NCI-H2171 (cell line): ENCODE data around the gene OR1F1.
"Not testable (repeated sequence)": the region's sequence is repeated elsewhere in the genome, so short reads cannot be mapped to it uniquely, and the experiment has no call there.

Source experiments
- DNase-seq: peaks from one replicate; lab custom pipeline; 2025; lab: John Stamatoyannopoulos, UW

The OR1F1 gene

DNA sequence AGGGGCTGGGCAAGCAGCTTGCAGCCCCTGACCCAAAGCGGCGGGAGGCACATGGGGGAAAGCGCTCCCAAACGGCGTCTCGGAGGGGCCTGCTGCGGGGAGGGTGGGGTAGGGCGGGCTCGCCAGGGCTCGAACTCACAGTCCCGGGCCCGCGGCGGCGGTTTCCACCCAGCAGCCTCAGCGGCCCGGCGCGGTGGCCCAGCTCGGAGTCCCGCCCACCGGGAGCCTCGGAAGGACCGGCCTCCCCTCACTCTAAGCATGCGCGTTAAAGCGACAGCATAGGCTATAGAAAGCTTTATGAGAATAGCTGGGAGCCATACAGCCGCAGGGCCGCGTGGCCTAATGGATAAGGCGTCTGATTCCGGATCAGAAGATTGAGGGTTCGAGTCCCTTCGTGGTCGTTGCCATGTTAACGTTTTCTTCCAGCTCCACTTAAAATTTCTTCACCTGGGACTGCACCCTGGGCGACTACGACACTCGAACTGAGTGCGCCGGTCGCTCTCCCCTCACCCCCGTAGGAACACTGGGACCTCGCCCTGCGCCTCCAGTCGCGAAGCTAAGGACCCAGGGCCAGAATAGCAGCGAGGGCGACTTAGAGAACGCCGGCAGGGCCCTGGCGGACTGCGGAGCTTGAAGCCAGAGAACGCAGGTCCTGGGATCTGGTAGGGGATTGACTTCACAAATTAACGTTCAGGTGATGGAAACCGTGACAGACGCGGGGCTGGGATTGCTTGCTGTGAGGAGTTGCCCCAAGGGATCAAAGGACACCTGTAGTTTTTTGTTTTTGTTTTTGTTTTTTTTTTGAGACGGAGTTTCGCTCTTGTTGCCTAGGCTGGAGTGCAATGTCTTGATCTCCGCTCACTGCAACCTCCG lies 37.4 kb upstream of the OR1F1 start:
- DNase-seq = peak; percentile 89

DNA sequence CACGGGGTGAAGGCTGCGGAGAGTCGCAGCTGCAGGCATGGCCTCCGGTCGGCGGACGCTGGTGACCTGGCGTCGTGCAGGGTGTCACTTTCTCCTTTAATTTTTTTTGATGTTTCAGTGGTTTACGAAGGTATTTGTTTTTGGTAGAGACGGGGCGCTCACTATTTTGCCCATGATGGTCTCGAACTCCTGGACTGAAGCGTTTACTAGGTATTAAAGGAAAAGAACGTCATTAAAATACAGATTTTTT lies 36.1 kb upstream of the OR1F1 start:
- DNase-seq = no peak

DNA sequence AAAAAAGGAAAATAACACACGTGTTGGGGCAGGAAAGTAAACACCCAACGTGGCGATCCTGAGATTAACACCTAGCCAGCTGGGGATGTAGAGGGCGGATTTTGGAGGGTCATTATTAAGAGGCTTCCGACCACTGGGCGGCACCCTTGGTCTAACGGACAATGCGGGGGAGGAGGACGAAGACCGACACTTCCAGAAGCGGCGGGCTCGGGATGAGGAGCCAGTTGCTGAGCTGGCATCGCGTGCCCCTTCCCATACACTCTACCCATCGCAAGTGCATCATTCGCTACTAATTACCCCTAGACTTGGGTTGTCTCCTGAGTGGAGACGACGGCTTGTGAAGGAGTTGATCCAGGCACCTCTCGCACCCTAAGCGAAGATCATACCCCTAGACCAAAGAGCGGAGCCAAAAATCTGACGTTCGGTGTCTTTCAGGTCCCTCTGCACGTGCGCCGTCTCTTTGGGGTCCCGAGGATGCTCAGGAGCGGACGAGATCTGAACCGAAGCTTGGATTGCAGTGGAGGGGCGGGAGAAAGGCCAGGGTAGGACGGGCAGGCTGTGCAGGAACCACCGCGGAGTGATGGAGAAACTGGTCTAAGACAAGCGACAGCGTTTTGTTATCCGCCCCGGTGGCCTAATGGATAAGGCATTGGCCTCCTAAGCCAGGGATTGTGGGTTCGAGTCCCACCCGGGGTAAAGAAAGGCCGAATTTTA lies 35.6 kb upstream of the OR1F1 start:
- peak; percentile 75 for DNase-seq

- DNase-seq = no peak
Measured at GRCh38 chr16:3152991-3153368, 35.0 kb upstream of the OR1F1 start.

DNA sequence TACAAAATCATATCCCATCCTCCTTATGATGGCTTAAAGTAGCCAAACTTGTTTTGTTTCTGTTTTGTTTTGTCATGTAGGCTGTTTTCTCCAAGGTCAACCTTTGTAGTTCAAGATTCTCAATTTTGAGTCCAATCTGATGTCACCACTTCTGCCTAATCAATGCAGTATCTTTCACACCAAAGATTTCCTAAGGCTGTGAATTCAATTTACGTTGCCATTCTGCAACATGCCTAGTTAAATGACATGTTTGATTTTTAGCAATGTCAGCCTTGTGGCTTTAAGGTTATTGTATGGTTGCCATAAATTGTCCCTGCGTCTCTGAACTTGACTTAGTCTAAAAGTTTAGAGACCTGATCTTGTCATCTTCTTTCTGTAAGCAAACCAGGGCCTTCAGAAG lies 32.8 kb upstream of the OR1F1 start:
- DNase-seq = no peak

GRCh38 chr16:3155972-3156371 lies 32.0 kb upstream of the OR1F1 start:
- no peak for DNase-seq

GRCh38 chr16:3157229-3158025 lies 30.6 kb upstream of the OR1F1 start:
- peak; percentile 39 for DNase-seq

DNA sequence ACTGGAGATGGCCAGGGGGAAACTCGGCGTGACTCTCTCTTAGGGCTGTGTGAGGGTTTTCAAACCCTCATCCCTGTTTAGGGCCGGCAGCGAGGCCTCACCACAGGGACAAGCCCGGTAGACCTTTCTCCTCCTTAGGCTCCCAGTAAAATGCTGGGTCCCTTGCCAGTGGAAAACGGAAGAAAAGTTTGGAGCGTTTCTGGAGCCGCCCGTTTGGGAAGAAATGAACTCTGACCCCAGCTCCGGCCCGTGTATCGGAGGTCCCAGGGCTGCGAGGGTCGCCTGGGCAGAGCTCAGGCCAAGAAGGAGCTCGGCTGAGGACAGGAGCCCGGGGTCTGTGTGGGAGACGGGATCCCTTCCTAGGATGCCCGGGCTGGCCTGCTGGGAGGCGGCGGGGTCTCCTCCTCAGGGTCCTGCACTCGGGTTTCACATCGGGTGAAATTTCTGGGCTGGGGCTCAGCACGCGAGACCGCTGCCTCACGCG lies 29.9 kb upstream of the OR1F1 start:
- DNase-seq = no peak

GRCh38 chr16:3158510-3159314 lies 29.3 kb upstream of the OR1F1 start:
- peak; percentile 80 for DNase-seq

GRCh38 chr16:3161235-3162018 lies 26.6 kb upstream of the OR1F1 start:
- no peak for DNase-seq

- no peak for DNase-seq
Measured at GRCh38 chr16:3164121-3164991, 23.6 kb upstream of the OR1F1 start.

DNA sequence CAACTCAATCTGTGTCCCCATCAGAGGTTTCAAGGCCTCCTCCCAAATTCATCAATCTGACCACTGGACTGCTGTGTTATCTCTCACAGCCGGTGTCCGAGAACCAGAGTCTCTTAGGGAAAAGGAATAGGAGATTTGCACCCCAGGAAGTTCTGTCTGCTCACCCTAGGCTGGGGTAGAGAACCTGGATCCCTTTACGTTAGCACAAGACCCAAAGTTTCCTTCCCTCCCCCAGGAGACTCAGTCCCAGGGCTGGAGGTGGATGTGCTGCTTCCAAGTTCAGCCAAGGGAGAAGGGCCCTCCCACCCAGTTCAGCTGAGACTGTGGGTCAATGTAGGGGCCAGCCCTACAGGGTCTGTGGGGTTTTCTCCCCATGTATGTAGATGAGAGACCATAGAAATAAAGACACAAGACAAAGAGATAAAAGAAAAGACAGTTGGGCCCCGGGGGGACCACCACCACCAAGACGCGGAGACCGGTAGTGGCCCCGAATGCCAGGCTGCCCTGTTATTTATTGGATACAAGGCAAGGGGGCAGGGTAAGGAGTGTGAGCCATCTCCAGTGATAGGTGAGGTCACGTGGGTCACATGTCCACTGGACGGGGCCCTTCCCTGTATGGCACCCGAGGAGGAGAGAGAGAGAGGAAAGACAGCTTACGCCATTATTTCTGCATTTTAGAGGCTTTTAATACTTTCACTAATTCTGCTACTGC lies 22.7 kb upstream of the OR1F1 start:
- DNase-seq = no peak

GRCh38 chr16:3166505-3166886 lies 21.5 kb upstream of the OR1F1 start:
- no peak for DNase-seq

- DNase-seq = not testable (repeated sequence)
Measured at GRCh38 chr16:3168729-3169128, 19.3 kb upstream of the OR1F1 start.

DNA sequence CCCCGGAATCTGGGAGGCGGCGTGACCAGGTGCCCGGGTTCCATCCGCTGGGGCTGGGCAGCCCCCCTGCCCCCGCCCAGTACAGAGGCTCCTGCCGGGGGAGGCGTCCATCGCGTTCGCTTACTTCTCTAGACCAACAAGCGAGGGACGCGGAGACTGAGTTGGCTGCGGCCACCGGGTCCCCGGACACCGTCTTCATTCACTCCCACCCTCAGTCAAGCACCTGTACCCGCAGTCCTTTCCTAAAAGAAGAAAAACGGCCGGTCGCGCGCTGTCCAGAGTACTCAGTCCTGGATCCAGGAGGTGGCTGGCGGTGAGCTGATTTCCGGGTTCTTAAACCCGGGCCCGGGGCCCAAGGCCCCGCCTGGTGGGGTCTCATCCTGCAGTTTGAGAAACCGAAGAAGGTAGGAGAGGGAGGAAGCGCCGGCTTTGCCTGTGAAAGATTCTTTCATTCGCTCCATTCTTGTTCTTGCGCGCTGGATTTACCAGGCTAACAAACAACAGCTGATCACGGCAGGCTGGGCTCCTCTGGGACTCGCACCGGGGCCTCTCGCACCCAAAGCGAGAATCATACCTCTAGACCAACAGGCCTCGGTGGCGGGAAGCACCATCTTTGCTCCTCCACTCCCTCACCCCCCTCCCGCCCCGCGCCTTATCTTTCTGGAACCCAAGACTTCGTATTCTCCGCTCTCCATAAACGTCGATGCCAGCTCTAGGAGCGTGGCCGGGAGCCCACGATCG lies 17.4 kb upstream of the OR1F1 start:
- no peak for DNase-seq

- DNase-seq = no peak
Measured at GRCh38 chr16:3171181-3171854, 16.7 kb upstream of the OR1F1 start.

DNA sequence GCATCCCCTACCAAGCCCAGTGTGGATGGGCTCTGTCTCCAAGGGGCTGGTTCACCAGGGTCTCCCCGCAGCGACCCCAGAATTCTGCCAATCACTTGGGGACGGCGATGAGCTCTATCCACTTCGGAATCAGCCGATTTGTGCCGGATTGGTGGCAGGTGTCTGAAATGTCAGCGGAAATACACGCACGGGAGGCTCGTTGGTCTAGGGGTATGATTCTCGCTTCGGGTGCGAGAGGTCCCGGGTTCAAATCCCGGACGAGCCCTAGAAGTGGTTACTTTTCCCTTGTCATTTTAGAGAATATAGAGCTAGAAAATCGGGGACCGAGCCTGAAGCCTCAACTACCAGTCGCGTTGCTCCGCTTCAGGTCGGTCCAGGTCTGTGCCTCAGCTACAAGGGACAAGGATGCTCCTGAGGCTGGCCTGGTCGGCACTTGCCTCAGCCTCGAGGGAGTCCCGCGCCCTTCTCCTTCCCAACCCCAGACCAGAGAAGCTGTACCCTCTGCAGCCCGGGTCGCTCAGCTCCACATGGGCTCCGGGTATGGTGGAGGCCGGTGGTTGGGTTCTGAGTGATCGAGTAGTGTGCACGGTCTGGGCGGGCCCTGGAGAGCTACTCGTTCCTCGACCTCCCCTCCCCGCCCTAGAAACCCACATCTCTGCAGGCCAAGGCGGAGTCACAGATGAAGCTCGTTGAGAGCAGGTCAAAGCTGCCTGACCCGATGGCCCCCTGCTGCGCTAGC lies 16.0 kb upstream of the OR1F1 start:
- DNase-seq = no peak
